ENCODE results near the gene TENM4.

DNA sequence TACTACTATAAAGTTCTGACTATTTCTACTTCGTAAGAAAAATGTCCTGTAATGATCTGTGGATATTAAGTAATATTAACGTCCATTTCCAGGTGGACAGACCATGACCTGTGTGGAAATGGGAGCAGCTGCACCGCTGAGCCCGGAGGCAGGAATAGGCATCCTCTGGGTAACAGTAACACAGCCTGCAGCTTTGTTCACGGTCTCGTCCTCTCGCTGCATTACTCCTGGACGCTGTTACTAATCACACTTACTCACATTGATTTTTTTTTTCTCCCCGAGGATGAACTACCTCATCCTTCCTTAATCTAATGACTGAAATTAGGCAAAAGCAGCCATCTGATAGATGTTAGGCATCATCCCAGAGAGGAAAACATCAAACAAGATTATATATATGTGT lies 520.5 kb downstream of the TENM4 start:
- TF ChIP-seq ESRRA (CRISPR knock-in tag; IDR thresholded peaks at IDR 0.05; ENCODE audit: borderline replicate concordance) (no peak), CREM (CRISPR knock-in tag; IDR thresholded peaks at IDR 0.05) (no peak), NFYB (CRISPR knock-in tag; conservative IDR thresholded peaks at IDR 0.05; ENCODE audit: low read depth) (no peak), NR2C2 (CRISPR knock-in tag; IDR thresholded peaks at IDR 0.05) (no peak)
- TF ChIP-seq, protein P1, sequence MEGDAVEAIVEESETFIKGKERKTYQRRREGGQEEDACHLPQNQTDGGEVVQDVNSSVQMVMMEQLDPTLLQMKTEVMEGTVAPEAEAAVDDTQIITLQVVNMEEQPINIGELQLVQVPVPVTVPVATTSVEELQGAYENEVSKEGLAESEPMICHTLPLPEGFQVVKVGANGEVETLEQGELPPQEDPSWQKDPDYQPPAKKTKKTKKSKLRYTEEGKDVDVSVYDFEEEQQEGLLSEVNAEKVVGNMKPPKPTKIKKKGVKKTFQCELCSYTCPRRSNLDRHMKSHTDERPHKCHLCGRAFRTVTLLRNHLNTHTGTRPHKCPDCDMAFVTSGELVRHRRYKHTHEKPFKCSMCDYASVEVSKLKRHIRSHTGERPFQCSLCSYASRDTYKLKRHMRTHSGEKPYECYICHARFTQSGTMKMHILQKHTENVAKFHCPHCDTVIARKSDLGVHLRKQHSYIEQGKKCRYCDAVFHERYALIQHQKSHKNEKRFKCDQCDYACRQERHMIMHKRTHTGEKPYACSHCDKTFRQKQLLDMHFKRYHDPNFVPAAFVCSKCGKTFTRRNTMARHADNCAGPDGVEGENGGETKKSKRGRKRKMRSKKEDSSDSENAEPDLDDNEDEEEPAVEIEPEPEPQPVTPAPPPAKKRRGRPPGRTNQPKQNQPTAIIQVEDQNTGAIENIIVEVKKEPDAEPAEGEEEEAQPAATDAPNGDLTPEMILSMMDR (IDR thresholded peaks at IDR 0.05), result no peak

Data from WTC11 (cell line).